WTC11 (cell line): ENCODE data around the gene MAEA. TPM values are rescaled to one million over a fixed set of nuclear protein-coding genes. Genes with fewer than 3 reads are reported as not detected.

Experiments
- ATAC-seq: fragments of 200-7000 bp; cut with Tn5 transposase; 2 replicates; pipeline ENCODE4 v1.10.0; 2021; ENCODE audit warnings: mild to moderate bottlenecking, moderate library complexity
- CTCF ChIA-PET: fragments of 300-600 bp; sonication (Branson Sonifier 250); formaldehyde crosslinking; loops from one replicate; lab custom pipeline; 2021; ENCODE audit warnings: antibody characterized with exemption; lab: Charles Lee
- POLR2A ChIA-PET: fragments of 350-600 bp; sonication (Branson Sonifier 250); formaldehyde crosslinking; loops from one replicate; lab custom pipeline; 2021; ENCODE audit warnings: antibody characterized with exemption; lab: Charles Lee
- DNase-seq: peaks from one replicate; pipeline ENCODE4 v3.0.0; 2021; ENCODE audit warnings: low spot score
- H3K27ac Mint-ChIP-seq: 2 replicates; pipeline ENCODE4 v1.8.0; 2021; ENCODE audit warnings: mixed read lengths
- H3K27me3 Mint-ChIP-seq: 2 replicates; pipeline ENCODE4 v1.8.0; 2021; ENCODE audit warnings: low read depth, mild to moderate bottlenecking, moderate library complexity, mixed read lengths
- H3K36me3 Mint-ChIP-seq: 2 replicates; pipeline ENCODE4 v1.8.0; 2021; ENCODE audit warnings: mixed read lengths
- H3K4me1 Mint-ChIP-seq: 2 replicates; pipeline ENCODE4 v1.8.0; 2022; ENCODE audit warnings: mixed read lengths
- H3K4me3 Mint-ChIP-seq: 2 replicates; pipeline ENCODE4 v1.8.0; 2021; ENCODE audit warnings: mild to moderate bottlenecking, moderate library complexity, mixed read lengths
- H3K9me3 Mint-ChIP-seq: 2 replicates; pipeline ENCODE4 v1.8.0; 2021; ENCODE audit warnings: mixed read lengths
- ATF1 ChIP-seq: sonication (generic); formaldehyde crosslinking; IDR thresholded peaks from 2 replicates; pipeline ENCODE4 v1.8.1; 2023; ENCODE audit warnings: mild to moderate bottlenecking, moderate library complexity, missing genetic modification reagents
- CREM ChIP-seq: sonication (generic); formaldehyde crosslinking; IDR thresholded peaks from 2 replicates; pipeline ENCODE4 v1.8.1; 2022; ENCODE audit warnings: mild to moderate bottlenecking, missing genetic modification reagents, moderate library complexity
- GABPB1 ChIP-seq: sonication (generic); formaldehyde crosslinking; IDR thresholded peaks from 2 replicates; pipeline ENCODE4 v1.8.1; 2023; ENCODE audit warnings: mild to moderate bottlenecking, missing genetic modification reagents
- IRF2 ChIP-seq: sonication (generic); formaldehyde crosslinking; IDR thresholded peaks from 2 replicates; pipeline ENCODE4 v1.8.0; 2022; ENCODE audit warnings: low read depth, missing genetic modification reagents, borderline replicate concordance
- JAZF1 ChIP-seq: fragments of 250-450 bp; sonication (Bioruptor Pico); IDR thresholded peaks from 2 replicates; pipeline ENCODE4 v1.9.0; 2021; ENCODE audit warnings: moderate library complexity, mild to moderate bottlenecking, inconsistent platforms
- JUN ChIP-seq: sonication (generic); formaldehyde crosslinking; IDR thresholded peaks from 2 replicates; pipeline ENCODE4 v1.8.0; 2023; ENCODE audit warnings: mild to moderate bottlenecking, missing genetic modification reagents
- NFATC4 ChIP-seq: fragments of 250-450 bp; sonication (Bioruptor Pico); IDR thresholded peaks from 2 replicates; pipeline ENCODE4 v1.9.0; 2021; ENCODE audit warnings: mild to moderate bottlenecking
- RELA ChIP-seq: sonication (generic); formaldehyde crosslinking; IDR thresholded peaks from 2 replicates; pipeline ENCODE4 v1.8.1; 2022; ENCODE audit warnings: missing genetic modification reagents, mild to moderate bottlenecking, borderline replicate concordance
- SOX15 ChIP-seq: fragments of 250-450 bp; sonication (Bioruptor Pico); IDR thresholded peaks from 2 replicates; pipeline ENCODE4 v1.9.0; 2021; ENCODE audit warnings: mild to moderate bottlenecking
- TP53 ChIP-seq: sonication (generic); formaldehyde crosslinking; IDR thresholded peaks from 2 replicates; pipeline ENCODE4 v1.8.1; 2023; ENCODE audit warnings: mild to moderate bottlenecking, missing genetic modification reagents
- ZNF416 ChIP-seq: fragments of 250-450 bp; sonication (Bioruptor Pico); IDR thresholded peaks from 2 replicates; pipeline ENCODE4 v1.9.0; 2021; ENCODE audit warnings: mild to moderate bottlenecking, inconsistent platforms
- total RNA-seq: library from RNA; stranded (reverse); gene quantifications from 3 replicates; pipeline ENCODE4 v1.2.3, GENCODE V29; 2021
- TF ChIP-seq, protein P1 (sequence below): sonication (generic); formaldehyde crosslinking; IDR thresholded peaks from 2 replicates; pipeline ENCODE4 v1.8.1; 2023; ENCODE audit warnings: mild to moderate bottlenecking, missing genetic modification reagents, borderline replicate concordance
- TF ChIP-seq, protein P2 (sequence below): sonication (generic); formaldehyde crosslinking; conservative IDR thresholded peaks from 2 replicates; pipeline ENCODE4 v1.8.1; 2023; ENCODE audit warnings: mild to moderate bottlenecking, low read depth, missing genetic modification reagents, moderate library complexity
- TF ChIP-seq, protein P3 (sequence below): sonication (generic); formaldehyde crosslinking; IDR thresholded peaks from 2 replicates; pipeline ENCODE4 v1.8.1; 2022; ENCODE audit warnings: mild to moderate bottlenecking, missing genetic modification reagents, moderate library complexity, borderline replicate concordance
- TF ChIP-seq, protein P4 (sequence below): sonication (generic); formaldehyde crosslinking; IDR thresholded peaks from 2 replicates; pipeline ENCODE4 v1.8.0; 2022; ENCODE audit warnings: mild to moderate bottlenecking, missing genetic modification reagents
- TF ChIP-seq, protein P5 (sequence below): sonication (generic); formaldehyde crosslinking; IDR thresholded peaks from 2 replicates; pipeline ENCODE4 v1.8.1; 2022; ENCODE audit warnings: low read depth, mild to moderate bottlenecking, moderate library complexity, missing genetic modification reagents, borderline replicate concordance
- TF ChIP-seq, protein P6 (sequence below): fragments of 250-450 bp; sonication (Bioruptor Pico); IDR thresholded peaks from 2 replicates; pipeline ENCODE4 v1.9.0; 2021; ENCODE audit warnings: mild to moderate bottlenecking
- TF ChIP-seq, protein P7 (sequence below): fragments of 250-450 bp; sonication (Bioruptor Pico); IDR thresholded peaks from 2 replicates; pipeline ENCODE4 v1.9.0; 2021; ENCODE audit warnings: moderate library complexity, mild to moderate bottlenecking, inconsistent platforms, borderline replicate concordance

Gene MAEA
- total RNA-seq, 1 experiment from 2014 or later = 86.9 TPM

DNA sequence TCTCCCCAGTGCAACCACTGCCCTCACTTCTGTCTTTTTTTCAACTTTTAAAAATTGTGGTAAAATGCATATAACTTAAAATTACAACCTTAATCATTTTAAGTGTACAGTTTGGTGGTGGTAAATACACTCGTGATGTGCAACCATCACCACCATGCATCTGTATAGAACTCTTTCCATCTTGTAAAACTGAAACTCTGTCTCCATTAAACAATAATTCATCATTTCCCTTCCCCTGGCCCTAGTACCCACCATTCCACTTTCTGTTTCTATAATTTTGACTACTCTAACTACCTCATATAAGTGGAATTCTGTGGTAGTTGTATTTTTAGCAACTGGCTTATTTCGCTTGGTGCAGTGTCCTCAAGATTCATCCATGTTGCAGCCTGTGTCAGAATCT lies 34.0 kb upstream of the MAEA start (continued):
- TF ChIP-seq, protein P1, sequence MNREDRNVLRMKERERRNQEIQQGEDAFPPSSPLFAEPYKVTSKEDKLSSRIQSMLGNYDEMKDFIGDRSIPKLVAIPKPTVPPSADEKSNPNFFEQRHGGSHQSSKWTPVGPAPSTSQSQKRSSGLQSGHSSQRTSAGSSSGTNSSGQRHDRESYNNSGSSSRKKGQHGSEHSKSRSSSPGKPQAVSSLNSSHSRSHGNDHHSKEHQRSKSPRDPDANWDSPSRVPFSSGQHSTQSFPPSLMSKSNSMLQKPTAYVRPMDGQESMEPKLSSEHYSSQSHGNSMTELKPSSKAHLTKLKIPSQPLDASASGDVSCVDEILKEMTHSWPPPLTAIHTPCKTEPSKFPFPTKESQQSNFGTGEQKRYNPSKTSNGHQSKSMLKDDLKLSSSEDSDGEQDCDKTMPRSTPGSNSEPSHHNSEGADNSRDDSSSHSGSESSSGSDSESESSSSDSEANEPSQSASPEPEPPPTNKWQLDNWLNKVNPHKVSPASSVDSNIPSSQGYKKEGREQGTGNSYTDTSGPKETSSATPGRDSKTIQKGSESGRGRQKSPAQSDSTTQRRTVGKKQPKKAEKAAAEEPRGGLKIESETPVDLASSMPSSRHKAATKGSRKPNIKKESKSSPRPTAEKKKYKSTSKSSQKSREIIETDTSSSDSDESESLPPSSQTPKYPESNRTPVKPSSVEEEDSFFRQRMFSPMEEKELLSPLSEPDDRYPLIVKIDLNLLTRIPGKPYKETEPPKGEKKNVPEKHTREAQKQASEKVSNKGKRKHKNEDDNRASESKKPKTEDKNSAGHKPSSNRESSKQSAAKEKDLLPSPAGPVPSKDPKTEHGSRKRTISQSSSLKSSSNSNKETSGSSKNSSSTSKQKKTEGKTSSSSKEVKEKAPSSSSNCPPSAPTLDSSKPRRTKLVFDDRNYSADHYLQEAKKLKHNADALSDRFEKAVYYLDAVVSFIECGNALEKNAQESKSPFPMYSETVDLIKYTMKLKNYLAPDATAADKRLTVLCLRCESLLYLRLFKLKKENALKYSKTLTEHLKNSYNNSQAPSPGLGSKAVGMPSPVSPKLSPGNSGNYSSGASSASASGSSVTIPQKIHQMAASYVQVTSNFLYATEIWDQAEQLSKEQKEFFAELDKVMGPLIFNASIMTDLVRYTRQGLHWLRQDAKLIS = no peak
- TF ChIP-seq ZNF416 (CRISPR knock-in tag) (no peak), JAZF1 (CRISPR knock-in tag) (no peak)
- TF ChIP-seq, protein P2, sequence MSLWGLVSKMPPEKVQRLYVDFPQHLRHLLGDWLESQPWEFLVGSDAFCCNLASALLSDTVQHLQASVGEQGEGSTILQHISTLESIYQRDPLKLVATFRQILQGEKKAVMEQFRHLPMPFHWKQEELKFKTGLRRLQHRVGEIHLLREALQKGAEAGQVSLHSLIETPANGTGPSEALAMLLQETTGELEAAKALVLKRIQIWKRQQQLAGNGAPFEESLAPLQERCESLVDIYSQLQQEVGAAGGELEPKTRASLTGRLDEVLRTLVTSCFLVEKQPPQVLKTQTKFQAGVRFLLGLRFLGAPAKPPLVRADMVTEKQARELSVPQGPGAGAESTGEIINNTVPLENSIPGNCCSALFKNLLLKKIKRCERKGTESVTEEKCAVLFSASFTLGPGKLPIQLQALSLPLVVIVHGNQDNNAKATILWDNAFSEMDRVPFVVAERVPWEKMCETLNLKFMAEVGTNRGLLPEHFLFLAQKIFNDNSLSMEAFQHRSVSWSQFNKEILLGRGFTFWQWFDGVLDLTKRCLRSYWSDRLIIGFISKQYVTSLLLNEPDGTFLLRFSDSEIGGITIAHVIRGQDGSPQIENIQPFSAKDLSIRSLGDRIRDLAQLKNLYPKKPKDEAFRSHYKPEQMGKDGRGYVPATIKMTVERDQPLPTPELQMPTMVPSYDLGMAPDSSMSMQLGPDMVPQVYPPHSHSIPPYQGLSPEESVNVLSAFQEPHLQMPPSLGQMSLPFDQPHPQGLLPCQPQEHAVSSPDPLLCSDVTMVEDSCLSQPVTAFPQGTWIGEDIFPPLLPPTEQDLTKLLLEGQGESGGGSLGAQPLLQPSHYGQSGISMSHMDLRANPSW (CRISPR knock-in tag) = no peak

DNA sequence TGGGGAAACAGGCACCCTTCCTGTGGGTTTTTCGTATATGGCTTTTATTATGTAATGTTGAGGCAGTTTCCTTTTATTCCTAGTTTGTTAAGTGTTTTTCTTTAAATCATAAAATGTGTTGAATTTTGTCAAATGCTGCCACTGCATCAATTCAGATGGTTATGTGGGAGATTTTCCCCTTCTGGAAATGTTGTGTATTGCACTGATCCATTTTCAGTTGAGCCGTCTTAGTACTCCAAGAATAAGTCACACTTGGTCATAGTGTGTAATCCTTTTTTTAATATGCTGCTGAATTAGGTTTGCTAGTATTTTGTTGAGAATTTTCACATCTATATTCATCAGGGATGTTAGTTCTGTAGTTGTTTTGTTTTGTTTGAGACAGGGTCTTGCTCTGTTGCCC lies 31.2 kb upstream of the MAEA start:
- Mint-ChIP-seq H3K4me1 (no peaks in the 10 kb centered on the region), H3K4me3 (no peak overlapping the region), H3K27ac (no peak overlapping the region), H3K36me3 (peaks cover 22% of the 10 kb centered on the region), H3K27me3 (peaks cover 37% of the 10 kb centered on the region), H3K9me3 (peaks cover 50% of the 10 kb centered on the region)
- ChIA-PET POLR2A (no interaction called here), CTCF (no interaction called here)
- no peak for ATAC-seq
- no peak for DNase-seq
- TF ChIP-seq, protein P3, sequence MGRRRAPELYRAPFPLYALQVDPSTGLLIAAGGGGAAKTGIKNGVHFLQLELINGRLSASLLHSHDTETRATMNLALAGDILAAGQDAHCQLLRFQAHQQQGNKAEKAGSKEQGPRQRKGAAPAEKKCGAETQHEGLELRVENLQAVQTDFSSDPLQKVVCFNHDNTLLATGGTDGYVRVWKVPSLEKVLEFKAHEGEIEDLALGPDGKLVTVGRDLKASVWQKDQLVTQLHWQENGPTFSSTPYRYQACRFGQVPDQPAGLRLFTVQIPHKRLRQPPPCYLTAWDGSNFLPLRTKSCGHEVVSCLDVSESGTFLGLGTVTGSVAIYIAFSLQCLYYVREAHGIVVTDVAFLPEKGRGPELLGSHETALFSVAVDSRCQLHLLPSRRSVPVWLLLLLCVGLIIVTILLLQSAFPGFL (CRISPR knock-in tag) = no peak
- TF ChIP-seq, protein P4, sequence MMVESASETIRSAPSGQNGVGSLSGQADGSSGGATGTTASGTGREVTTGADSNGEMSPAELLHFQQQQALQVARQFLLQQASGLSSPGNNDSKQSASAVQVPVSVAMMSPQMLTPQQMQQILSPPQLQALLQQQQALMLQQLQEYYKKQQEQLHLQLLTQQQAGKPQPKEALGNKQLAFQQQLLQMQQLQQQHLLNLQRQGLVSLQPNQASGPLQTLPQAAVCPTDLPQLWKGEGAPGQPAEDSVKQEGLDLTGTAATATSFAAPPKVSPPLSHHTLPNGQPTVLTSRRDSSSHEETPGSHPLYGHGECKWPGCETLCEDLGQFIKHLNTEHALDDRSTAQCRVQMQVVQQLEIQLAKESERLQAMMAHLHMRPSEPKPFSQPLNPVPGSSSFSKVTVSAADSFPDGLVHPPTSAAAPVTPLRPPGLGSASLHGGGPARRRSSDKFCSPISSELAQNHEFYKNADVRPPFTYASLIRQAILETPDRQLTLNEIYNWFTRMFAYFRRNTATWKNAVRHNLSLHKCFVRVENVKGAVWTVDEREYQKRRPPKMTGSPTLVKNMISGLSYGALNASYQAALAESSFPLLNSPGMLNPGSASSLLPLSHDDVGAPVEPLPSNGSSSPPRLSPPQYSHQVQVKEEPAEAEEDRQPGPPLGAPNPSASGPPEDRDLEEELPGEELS (CRISPR knock-in tag) = no peak
- TF ChIP-seq JUN (CRISPR knock-in tag) = no peak
- TF ChIP-seq, protein P5, sequence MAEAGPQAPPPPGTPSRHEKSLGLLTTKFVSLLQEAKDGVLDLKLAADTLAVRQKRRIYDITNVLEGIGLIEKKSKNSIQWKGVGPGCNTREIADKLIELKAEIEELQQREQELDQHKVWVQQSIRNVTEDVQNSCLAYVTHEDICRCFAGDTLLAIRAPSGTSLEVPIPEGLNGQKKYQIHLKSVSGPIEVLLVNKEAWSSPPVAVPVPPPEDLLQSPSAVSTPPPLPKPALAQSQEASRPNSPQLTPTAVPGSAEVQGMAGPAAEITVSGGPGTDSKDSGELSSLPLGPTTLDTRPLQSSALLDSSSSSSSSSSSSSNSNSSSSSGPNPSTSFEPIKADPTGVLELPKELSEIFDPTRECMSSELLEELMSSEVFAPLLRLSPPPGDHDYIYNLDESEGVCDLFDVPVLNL (CRISPR knock-in tag) = no peak
- TF ChIP-seq, protein P6, sequence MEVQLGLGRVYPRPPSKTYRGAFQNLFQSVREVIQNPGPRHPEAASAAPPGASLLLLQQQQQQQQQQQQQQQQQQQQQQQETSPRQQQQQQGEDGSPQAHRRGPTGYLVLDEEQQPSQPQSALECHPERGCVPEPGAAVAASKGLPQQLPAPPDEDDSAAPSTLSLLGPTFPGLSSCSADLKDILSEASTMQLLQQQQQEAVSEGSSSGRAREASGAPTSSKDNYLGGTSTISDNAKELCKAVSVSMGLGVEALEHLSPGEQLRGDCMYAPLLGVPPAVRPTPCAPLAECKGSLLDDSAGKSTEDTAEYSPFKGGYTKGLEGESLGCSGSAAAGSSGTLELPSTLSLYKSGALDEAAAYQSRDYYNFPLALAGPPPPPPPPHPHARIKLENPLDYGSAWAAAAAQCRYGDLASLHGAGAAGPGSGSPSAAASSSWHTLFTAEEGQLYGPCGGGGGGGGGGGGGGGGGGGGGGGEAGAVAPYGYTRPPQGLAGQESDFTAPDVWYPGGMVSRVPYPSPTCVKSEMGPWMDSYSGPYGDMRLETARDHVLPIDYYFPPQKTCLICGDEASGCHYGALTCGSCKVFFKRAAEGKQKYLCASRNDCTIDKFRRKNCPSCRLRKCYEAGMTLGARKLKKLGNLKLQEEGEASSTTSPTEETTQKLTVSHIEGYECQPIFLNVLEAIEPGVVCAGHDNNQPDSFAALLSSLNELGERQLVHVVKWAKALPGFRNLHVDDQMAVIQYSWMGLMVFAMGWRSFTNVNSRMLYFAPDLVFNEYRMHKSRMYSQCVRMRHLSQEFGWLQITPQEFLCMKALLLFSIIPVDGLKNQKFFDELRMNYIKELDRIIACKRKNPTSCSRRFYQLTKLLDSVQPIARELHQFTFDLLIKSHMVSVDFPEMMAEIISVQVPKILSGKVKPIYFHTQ = no peak
- TF ChIP-seq ATF1 = no peak
- TF ChIP-seq NFATC4 (CRISPR knock-in tag) = no peak
- no peak for TF ChIP-seq SOX15 (CRISPR knock-in tag)
- no peak for TF ChIP-seq IRF2 (CRISPR knock-in tag)
- no peak for TF ChIP-seq GABPB1
- TF ChIP-seq TP53 (CRISPR knock-in tag) = no peak
- no peak for TF ChIP-seq RELA (CRISPR knock-in tag)
- TF ChIP-seq CREM (CRISPR knock-in tag) = no peak
- TF ChIP-seq, protein P7, sequence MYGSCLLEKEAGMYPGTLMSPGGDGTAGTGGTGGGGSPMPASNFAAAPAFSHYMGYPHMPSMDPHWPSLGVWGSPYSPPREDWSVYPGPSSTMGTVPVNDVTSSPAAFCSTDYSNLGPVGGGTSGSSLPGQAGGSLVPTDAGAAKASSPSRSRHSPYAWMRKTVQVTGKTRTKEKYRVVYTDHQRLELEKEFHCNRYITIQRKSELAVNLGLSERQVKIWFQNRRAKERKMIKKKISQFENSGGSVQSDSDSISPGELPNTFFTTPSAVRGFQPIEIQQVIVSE = no peak
